A549 (cell line): ENCODE measurements around the gene VSTM4. TPM values are rescaled to one million over a fixed set of nuclear protein-coding genes. Genes with fewer than 3 reads are reported as not detected.

Source experiments
- ATAC-seq, 2 experiments: fragments of 200-7000 bp in 1 of 2; fragments of >200 bp in 1 of 2; cut with Nextera tagmentation in 1 of 2; cut with Tn5 transposase in 1 of 2; 3 replicates each; pipeline versions ENCODE4 v1.8.0 to v1.9.1; 2018 to 2020; ENCODE audit warnings: mild to moderate bottlenecking in 1 of 2, moderate library complexity in 1 of 2
- CTCF ChIA-PET: fragments of 300-600 bp; sonication (Branson Sonifier 250); formaldehyde crosslinking; extraction: SDS; loops from one replicate; lab custom pipeline; 2021; ENCODE audit warnings: antibody characterized with exemption, inconsistent platforms; lab: Yijun Ruan, JAX
- POLR2A ChIA-PET: fragments of 350-600 bp; formaldehyde crosslinking; extraction: SDS; loops from one replicate; lab custom pipeline; 2021; ENCODE audit warnings: antibody characterized with exemption, inconsistent platforms; lab: Yijun Ruan, JAX
- DNase-seq, 2 experiments: peaks; one replicate each; pipeline versions ENCODE4 v3.0.0 to v3.0.0-alpha.2; 2011 to 2016; ENCODE audit warnings: low read depth in 1 of 2, low spot score in 1 of 2
- FAIRE-seq: peaks from 2 replicates; lab custom pipeline; 2011; peaks lifted over from hg19 to GRCh38; lab: Jason Lieb, UNC
- H3K27ac ChIP-seq, 2 experiments: fragments of >200 bp; sonication (Bioruptor Twin); formaldehyde crosslinking; 3 replicates each; pipeline ENCODE4 v1.5.1; 2016 to 2017
- H3K4me1 ChIP-seq: fragments of >200 bp; sonication (Bioruptor Twin); formaldehyde crosslinking; 3 replicates; pipeline ENCODE4 v1.6.1; 2016
- H3K4me2 ChIP-seq: fragments of >200 bp; sonication (Bioruptor Twin); formaldehyde crosslinking; 3 replicates; pipeline ENCODE4 v1.6.1; 2016
- H3K4me3 ChIP-seq: fragments of >200 bp; sonication (Bioruptor Twin); formaldehyde crosslinking; 3 replicates; pipeline ENCODE4 v1.5.1; 2016
- H3K9me3 ChIP-seq: fragments of >200 bp; sonication (Bioruptor Twin); formaldehyde crosslinking; 3 replicates; pipeline ENCODE4 v1.6.1; 2016
- CBX8 ChIP-seq: fragments of 200-600 bp; sonication (generic); IDR thresholded peaks from 2 replicates; pipeline ENCODE4 v1.6.1; 2016
- CHD2 ChIP-seq: fragments of 150-350 bp; IDR thresholded peaks from 2 replicates; pipeline ENCODE4 v1.6.1; 2014; ENCODE audit warnings: low read length; ENCODE audit not compliant: partially characterized antibody
- E2F6 ChIP-seq: IDR thresholded peaks from 2 replicates; pipeline ENCODE4 v1.6.1; 2012; ENCODE audit warnings: low read depth, borderline replicate concordance
- EHF ChIP-seq: fragments of 250-450 bp; sonication (Bioruptor Pico); IDR thresholded peaks from 2 replicates; pipeline ENCODE4 v1.5.0; 2020; ENCODE audit warnings: mild to moderate bottlenecking
- ELK1 ChIP-seq: fragments of 150-350 bp; IDR thresholded peaks from 2 replicates; pipeline ENCODE4 v1.6.1; 2014; ENCODE audit warnings: low read depth, mild to moderate bottlenecking, low read length
- FOXS1 ChIP-seq: fragments of 250-450 bp; sonication (Bioruptor Pico); IDR thresholded peaks from 2 replicates; pipeline ENCODE4 v1.5.0; 2020; ENCODE audit warnings: mild to moderate bottlenecking, moderate library complexity
- GATA3 ChIP-seq: IDR thresholded peaks from 2 replicates; pipeline ENCODE4 v1.6.1; 2012; ENCODE audit warnings: borderline replicate concordance
- HES2 ChIP-seq: fragments of >200 bp; sonication (Bioruptor Twin); formaldehyde crosslinking; IDR thresholded peaks from 2 replicates; pipeline ENCODE4 v1.6.1; 2016
- HEYL ChIP-seq: fragments of 250-450 bp; sonication (Bioruptor Pico); IDR thresholded peaks from 2 replicates; pipeline ENCODE4 v1.8.0; 2021; ENCODE audit warnings: mild to moderate bottlenecking, moderate library complexity
- HOXA7 ChIP-seq: fragments of 250-450 bp; sonication (Bioruptor Pico); IDR thresholded peaks from 2 replicates; pipeline ENCODE4 v1.5.0; 2020; ENCODE audit warnings: mild to moderate bottlenecking, moderate library complexity
- HOXB13 ChIP-seq: fragments of 250-450 bp; sonication (Bioruptor Pico); IDR thresholded peaks from 2 replicates; pipeline ENCODE4 v1.5.0; 2020; ENCODE audit warnings: low read depth, mild to moderate bottlenecking, moderate library complexity
- HOXB5 ChIP-seq: fragments of 250-450 bp; sonication (Bioruptor Pico); IDR thresholded peaks from 2 replicates; pipeline ENCODE4 v1.5.0; 2020; ENCODE audit warnings: mild to moderate bottlenecking, moderate library complexity
- JUN ChIP-seq, 2 experiments: fragments of >200 bp; sonication (Bioruptor Twin); formaldehyde crosslinking; IDR thresholded peaks; 2 replicates in 1 of 2; 3 replicates in 1 of 2; pipeline ENCODE4 v1.6.1; 2016 to 2017
- MAX ChIP-seq: IDR thresholded peaks from 2 replicates; pipeline ENCODE4 v1.6.1; 2012
- MAZ ChIP-seq: fragments of 150-350 bp; IDR thresholded peaks from 2 replicates; pipeline ENCODE4 v1.6.1; 2014; ENCODE audit warnings: antibody characterized with exemption, low read depth, low read length, borderline replicate concordance
- PHF8 ChIP-seq: fragments of 200-600 bp; sonication (generic); IDR thresholded peaks from 2 replicates; pipeline ENCODE4 v1.6.1; 2016; ENCODE audit warnings: low read depth, mild to moderate bottlenecking, antibody characterized with exemption, moderate library complexity, borderline replicate concordance
- RARB ChIP-seq: fragments of 250-450 bp; sonication (Bioruptor Pico); IDR thresholded peaks from 2 replicates; pipeline ENCODE4 v1.8.0; 2021; ENCODE audit warnings: mild to moderate bottlenecking, moderate library complexity
- SMC3 ChIP-seq: fragments of >200 bp; sonication (Bioruptor Twin); formaldehyde crosslinking; IDR thresholded peaks from 3 replicates; pipeline ENCODE4 v1.6.1; 2018; ENCODE audit warnings: inconsistent platforms
- TFCP2L1 ChIP-seq: fragments of 250-450 bp; sonication (Bioruptor Pico); IDR thresholded peaks from 2 replicates; pipeline ENCODE4 v1.5.0; 2021; ENCODE audit warnings: mild to moderate bottlenecking
- TP53 ChIP-seq: fragments of 250-450 bp; sonication (Bioruptor Pico); IDR thresholded peaks from 2 replicates; pipeline ENCODE4 v1.5.0; 2021; ENCODE audit warnings: mild to moderate bottlenecking, moderate library complexity
- ZC3H11A ChIP-seq: fragments of 450-650 bp; IDR thresholded peaks from 2 replicates; pipeline ENCODE4 v1.6.1; 2014; ENCODE audit warnings: antibody characterized with exemption, mild to moderate bottlenecking
- ZSCAN20 ChIP-seq: fragments of 250-450 bp; sonication (Bioruptor Pico); IDR thresholded peaks from 2 replicates; pipeline ENCODE4 v1.8.0; 2022; ENCODE audit warnings: mild to moderate bottlenecking, moderate library complexity
- WGBS: methylation state at CpG from one replicate; pipeline ENCODE4 v1.1.6; 2017; ENCODE audit errors: missing lambda C conversion rate; 5-methylcytosine and 5-hydroxymethylcytosine counted together
- polyA plus RNA-seq, 4 experiments: library from polyadenylated mRNA; depleted of rRNA in 3 of 4; stranded (reverse); fragments of >200 nt; fragmentation: RNase III in 1 of 4; extraction: RNeasy Plus Mini Kit Qiagen cat#74134 plus additional on column Dnase treatment in 1 of 4; gene quantifications; 2 replicates in 3 of 4; 3 replicates in 1 of 4; pipeline ENCODE4 v1.2.3, GENCODE V29; 2011 to 2017
- TF ChIP-seq, protein P1 (sequence below): fragments of 250-450 bp; sonication (Bioruptor Pico); IDR thresholded peaks from 2 replicates; pipeline ENCODE4 v1.5.0; 2021; ENCODE audit warnings: mild to moderate bottlenecking, moderate library complexity, borderline replicate concordance

VSTM4 gene
- polyA plus RNA-seq, 2 of the 4 experiments (the other 2 are of a cell fraction), result 0.18 to 0.53 TPM

DNA sequence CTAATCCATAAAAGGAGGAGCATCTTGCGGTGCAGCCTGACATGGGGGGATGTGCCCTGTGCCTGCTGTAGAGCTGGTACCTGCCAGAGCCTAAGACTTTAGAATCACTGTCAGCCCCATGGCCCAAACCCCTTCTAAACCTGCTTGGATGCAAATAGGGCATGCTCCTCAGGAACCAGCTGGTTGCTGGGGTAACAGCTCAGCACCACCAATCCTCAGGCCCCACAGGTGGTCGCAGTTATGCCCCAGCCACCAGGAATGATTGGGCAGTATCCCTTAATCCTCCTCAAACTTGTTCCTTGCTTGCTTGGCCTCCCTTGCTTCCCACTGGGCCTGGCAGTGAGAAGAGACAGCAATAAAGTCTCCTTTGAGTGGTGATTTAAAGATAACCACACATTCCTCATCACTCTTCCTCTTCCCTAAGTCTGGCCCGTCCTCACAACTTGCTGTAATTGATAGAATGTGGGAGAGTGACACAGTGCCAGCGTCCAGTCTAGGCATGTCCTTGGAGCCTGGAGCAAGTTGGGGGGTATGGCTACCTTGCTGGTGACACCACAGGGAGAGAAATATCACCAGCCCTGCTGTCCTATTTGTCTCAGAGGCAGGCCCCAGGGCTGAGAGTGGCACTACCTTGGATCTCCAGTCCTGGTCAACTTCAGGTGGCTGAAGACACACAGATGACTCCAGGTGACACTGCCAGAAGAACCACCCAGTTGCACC, 43.0 kb downstream of the VSTM4 start:
- CTCF ChIA-PET, result no interaction called here
- Histone ChIP-seq H3K4me1 (no peaks in the 10 kb centered on the region), H3K4me2 (no peak overlapping the region)

DNA sequence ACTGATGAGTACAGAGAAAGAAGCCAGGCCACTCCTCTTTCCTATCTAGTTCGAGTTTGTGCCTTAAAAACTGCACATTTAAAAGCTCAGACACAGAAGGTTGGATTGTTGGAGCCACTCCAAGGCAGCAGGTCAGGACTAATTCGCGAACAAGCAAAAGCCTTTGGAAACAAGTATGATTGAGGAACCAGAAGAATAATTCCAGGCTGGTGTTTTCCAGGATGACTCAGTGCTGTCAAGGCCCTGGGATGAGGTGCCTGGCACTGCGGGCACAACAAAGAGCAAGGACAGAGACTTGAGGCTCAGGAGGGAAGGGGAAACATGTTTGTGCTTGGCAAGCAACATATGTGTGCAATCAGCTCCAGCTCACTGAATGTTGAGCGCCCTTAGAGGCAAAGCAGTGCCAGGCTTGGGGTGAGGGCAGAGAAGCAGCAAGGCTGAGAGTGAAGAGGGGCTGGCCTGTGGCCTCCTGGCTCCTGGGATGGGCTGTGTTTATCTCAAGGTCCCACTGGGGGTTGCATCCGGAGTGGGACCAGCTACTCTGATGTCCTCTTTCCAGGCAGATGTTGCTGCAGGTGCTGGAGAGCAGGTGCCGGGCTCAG, 44.1 kb downstream of the VSTM4 start:
- H3K27ac ChIP-seq, result no peak overlapping the region
- no peak overlapping the region for H3K4me3 ChIP-seq
- TF ChIP-seq, protein P1, sequence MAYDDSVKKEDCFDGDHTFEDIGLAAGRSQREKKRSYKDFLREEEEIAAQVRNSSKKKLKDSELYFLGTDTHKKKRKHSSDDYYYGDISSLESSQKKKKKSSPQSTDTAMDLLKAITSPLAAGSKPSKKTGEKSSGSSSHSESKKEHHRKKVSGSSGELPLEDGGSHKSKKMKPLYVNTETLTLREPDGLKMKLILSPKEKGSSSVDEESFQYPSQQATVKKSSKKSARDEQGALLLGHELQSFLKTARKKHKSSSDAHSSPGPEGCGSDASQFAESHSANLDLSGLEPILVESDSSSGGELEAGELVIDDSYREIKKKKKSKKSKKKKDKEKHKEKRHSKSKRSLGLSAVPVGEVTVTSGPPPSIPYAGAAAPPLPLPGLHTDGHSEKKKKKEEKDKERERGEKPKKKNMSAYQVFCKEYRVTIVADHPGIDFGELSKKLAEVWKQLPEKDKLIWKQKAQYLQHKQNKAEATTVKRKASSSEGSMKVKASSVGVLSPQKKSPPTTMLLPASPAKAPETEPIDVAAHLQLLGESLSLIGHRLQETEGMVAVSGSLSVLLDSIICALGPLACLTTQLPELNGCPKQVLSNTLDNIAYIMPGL, result no peak
- no peak for TF ChIP-seq ELK1
- TF ChIP-seq MAX, result no peak
- TF ChIP-seq MAZ, result no peak
- no peak for TF ChIP-seq CBX8
- TF ChIP-seq TP53 (CRISPR knock-in tag), result no peak
- TF ChIP-seq ZSCAN20, result no peak
- no peak for TF ChIP-seq SMC3
- no peaks in the 10 kb centered on the region for H3K4me1 ChIP-seq
- no peak for FAIRE-seq
- ChIA-PET POLR2A (no interaction called here), CTCF (no interaction called here)
- DNase-seq, result no peak
- H3K4me2 ChIP-seq, result no peak overlapping the region
- 40% methylated on average over 6 of the region's 7 CpGs for WGBS
- ATAC-seq, result no peak
- no peaks in the 10 kb centered on the region for H3K9me3 ChIP-seq

More for the DNA sequence above, 43.0 kb downstream of the VSTM4 start:
- no peak overlapping the region for H3K4me3 ChIP-seq
- H3K27ac ChIP-seq, result no peak overlapping the region
- no peak for ATAC-seq
- 33% methylated on average over 4 of the region's 4 CpGs for WGBS
- no peak for TF ChIP-seq HOXB13 (CRISPR knock-in tag)
- TF ChIP-seq HEYL, result no peak
- TF ChIP-seq HOXB5 (CRISPR knock-in tag), result no peak
- no peak for TF ChIP-seq HOXA7 (CRISPR knock-in tag)
- TF ChIP-seq ZC3H11A, result no peak
- TF ChIP-seq TFCP2L1 (CRISPR knock-in tag), result no peak
- no peak for TF ChIP-seq RARB (CRISPR knock-in tag)
- TF ChIP-seq TP53 (CRISPR knock-in tag), result no peak
- TF ChIP-seq GATA3, result no peak
- no peak for TF ChIP-seq JUN (IDR thresholded peaks at IDR 0.05)
- TF ChIP-seq SMC3, result no peak
- no peak for TF ChIP-seq PHF8
- no peak for TF ChIP-seq HES2
- no peak for TF ChIP-seq EHF (CRISPR knock-in tag)
- TF ChIP-seq CHD2, result no peak
- TF ChIP-seq FOXS1 (CRISPR knock-in tag), result no peak
- no peak for TF ChIP-seq E2F6
- TF ChIP-seq, all 56 proteins: peak for 0
- POLR2A ChIA-PET, result no interaction called here
- DNase-seq (no peak), FAIRE-seq (no peak)
- H3K9me3 ChIP-seq, result no peaks in the 10 kb centered on the region
